ENCODE measurements around the gene RNF182. TPM values are rescaled to one million over a fixed set of nuclear protein-coding genes. Genes with fewer than 3 reads are reported as not detected.

Gene RNF182
- total and polyA plus RNA-seq, 10 of the 15 experiments (the other 5 are each of a cell fraction or from before 2014, with no cell fraction given), result not detected

- no peak for TF ChIP-seq RELA (IDR thresholded peaks at IDR 0.05; ENCODE audit: borderline replicate concordance, partially characterized antibody)
- TF ChIP-seq TCF7 (IDR thresholded peaks at IDR 0.05; ENCODE audit: borderline replicate concordance), result no peak
- TF ChIP-seq YY1 (IDR thresholded peaks at IDR 0.05; ENCODE audit: low read depth, low read length), result no peak
- TF ChIP-seq SIX5 (IDR thresholded peaks at IDR 0.05; ENCODE audit: low read depth, low read length, severe bottlenecking), result no peak
- TF ChIP-seq MLLT1 (IDR thresholded peaks at IDR 0.05), result no peak
- TF ChIP-seq IKZF2 (IDR thresholded peaks at IDR 0.05), result no peak
- TF ChIP-seq DPF2 (IDR thresholded peaks at IDR 0.05), result no peak
- TF ChIP-seq MYC (IDR thresholded peaks at IDR 0.05; ENCODE audit: insufficient read depth, insufficient read length, insufficient replicate concordance, low read length, severe bottlenecking), result no peak
- no peak for TF ChIP-seq KAT2A (conservative IDR thresholded peaks at IDR 0.05; ENCODE audit: control insufficient read depth, low read depth, low read length)
- TF ChIP-seq ZNF207 (IDR thresholded peaks at IDR 0.05; ENCODE audit: borderline replicate concordance), result no peak
- TF ChIP-seq CREM (IDR thresholded peaks at IDR 0.05; ENCODE audit: low read depth), result no peak
- no peak for TF ChIP-seq TBL1XR1 (IDR thresholded peaks at IDR 0.05; ENCODE audit: low read depth, low read length)
- no peak for TF ChIP-seq ZBED1 (IDR thresholded peaks at IDR 0.05; ENCODE audit: borderline replicate concordance)
- TF ChIP-seq BHLHE40 (IDR thresholded peaks at IDR 0.05; ENCODE audit: borderline replicate concordance in 1 of 2, low read depth in 2 of 2, low read length in 1 of 2), result no peak
- no peak for TF ChIP-seq EZH2 (IDR thresholded peaks at IDR 0.05; ENCODE audit: borderline replicate concordance, control insufficient read depth, low read depth, low read length)
- TF ChIP-seq JUND (IDR thresholded peaks at IDR 0.05; ENCODE audit: low read depth, low read length), result no peak
- TF ChIP-seq ZBTB33 (IDR thresholded peaks at IDR 0.05), result no peak
- no peak for TF ChIP-seq USF2 (IDR thresholded peaks at IDR 0.05; ENCODE audit: borderline replicate concordance, low read depth, low read length)
- FAIRE-seq (no peak), ATAC-seq (no peak), DNase-seq (ENCODE audit: low read depth, low spot score) (no peak)
- Histone ChIP-seq H4K20me1 (ENCODE audit: control insufficient read depth, insufficient read depth) (no peaks in the 10 kb centered on the region), H3K27ac (ENCODE audit: control insufficient read depth, insufficient read depth) (no peak overlapping the region), H3K4me1 (ENCODE audit: control insufficient read depth, insufficient read depth, low read length) (peaks cover 3% of the 10 kb centered on the region; the same call in 1 of the 2 replicates), H3K27me3 (replicated peaks in 1 of 2; ENCODE audit: control insufficient read depth in 2 of 2, insufficient read depth in 2 of 2, low read length in 1 of 2) (peaks cover 7 to 18% of the 10 kb centered on the region in 2 experiments), H3K36me3 (ENCODE audit: control insufficient read depth in 2 of 2, insufficient read depth in 2 of 2, low read length in 1 of 2) (no peaks in the 10 kb centered on the region), H3K4me2 (ENCODE audit: control insufficient read depth, insufficient read depth) (no peak overlapping the region), H3K9me3 (replicated peaks; ENCODE audit: control insufficient read depth, insufficient read depth, low read length) (no peaks in the 10 kb centered on the region), H2AFZ (ENCODE audit: control insufficient read depth, low read depth, low read length) (no peak overlapping the region), H3K79me2 (ENCODE audit: control insufficient read depth, insufficient read depth, low read length) (no peaks in the 10 kb centered on the region), H3K9ac (ENCODE audit: control insufficient read depth, insufficient read depth, low read length) (no peak overlapping the region), H3K4me3 (no peak overlapping the region)
- intact Hi-C loops (cut with micrococcal nuclease; ENCODE audit: unreplicated experiment) (no loop called here), in situ Hi-C loops (cut with MboI) (no loop called here)
- ChIA-PET RAD21 (ENCODE audit: unreplicated experiment) (interaction anchor here (1.5 kb wide), 1 partner anchor 19 kb away, joined by 4 read pairs; no protein-coding TSS in a partner anchor), SMC1A (ENCODE audit: uncharacterized antibody, unreplicated experiment) (interaction anchor here (1.7 to 2.0 kb wide), 2 partner anchors 14 to 139 kb away, joined by 5 to 6 read pairs; no protein-coding TSS in a partner anchor), CTCF (interaction anchor here (0.7 to 1.7 kb wide), 2 partner anchors 18 to 140 kb away, joined by 3 to 4 read pairs; no protein-coding TSS in a partner anchor), POLR2A (no interaction called here)
- 36% methylated on average over 3 of the region's 3 CpGs for WGBS (ENCODE audit: insufficient coverage, insufficient replicate concordance, low lambda C conversion rate, missing lambda C conversion rate)
- BruUV-seq (replicated peaks), result no TSS peak
These were observed 2.5 kb downstream of the RNF182 start for GRCh38 chr6:13927203-13927602.
